GM18520 (cell line): Measurements from ENCODE around the gene ADPGK.

ENCODE experiments used
- ATAC-seq: cut with Tn5 transposase; IDR thresholded peaks from one replicate; pipeline ENCODE4 v1.9.1; 2021; ENCODE audit not compliant: unreplicated experiment

Gene ADPGK

DNA sequence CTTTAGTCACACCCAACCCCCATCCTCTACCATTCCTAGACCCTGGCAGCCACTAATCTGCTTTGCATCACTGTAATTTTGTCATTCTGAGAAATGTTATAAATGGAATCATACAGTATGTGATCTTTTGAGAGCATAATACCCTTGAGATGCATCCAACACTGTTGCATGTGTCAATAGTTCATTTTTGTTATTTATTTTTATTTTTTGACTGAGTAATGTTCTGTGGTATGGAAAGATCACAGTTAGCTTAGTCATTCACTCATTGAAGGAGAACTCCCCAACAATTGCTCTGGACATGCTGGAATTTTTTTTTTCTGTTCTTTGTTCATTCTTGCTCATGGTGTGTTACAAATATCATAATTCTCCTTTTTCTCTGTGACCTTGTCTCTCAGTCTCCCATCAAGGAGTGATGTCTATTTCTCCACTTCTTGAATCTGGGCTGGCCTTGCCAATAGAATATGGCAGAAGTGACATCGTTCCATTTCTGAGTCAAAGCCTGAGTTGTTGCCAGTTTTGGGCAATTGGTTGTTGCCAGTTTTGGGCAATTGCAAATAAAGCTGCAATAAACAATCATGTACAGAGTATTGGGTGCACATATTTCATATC is 6.8 kb upstream of the ADPGK start:
- ATAC-seq: no peak

GRCh38 chr15:72787526-72787925 is 4.0 kb upstream of the ADPGK start:
- no peak for ATAC-seq

DNA sequence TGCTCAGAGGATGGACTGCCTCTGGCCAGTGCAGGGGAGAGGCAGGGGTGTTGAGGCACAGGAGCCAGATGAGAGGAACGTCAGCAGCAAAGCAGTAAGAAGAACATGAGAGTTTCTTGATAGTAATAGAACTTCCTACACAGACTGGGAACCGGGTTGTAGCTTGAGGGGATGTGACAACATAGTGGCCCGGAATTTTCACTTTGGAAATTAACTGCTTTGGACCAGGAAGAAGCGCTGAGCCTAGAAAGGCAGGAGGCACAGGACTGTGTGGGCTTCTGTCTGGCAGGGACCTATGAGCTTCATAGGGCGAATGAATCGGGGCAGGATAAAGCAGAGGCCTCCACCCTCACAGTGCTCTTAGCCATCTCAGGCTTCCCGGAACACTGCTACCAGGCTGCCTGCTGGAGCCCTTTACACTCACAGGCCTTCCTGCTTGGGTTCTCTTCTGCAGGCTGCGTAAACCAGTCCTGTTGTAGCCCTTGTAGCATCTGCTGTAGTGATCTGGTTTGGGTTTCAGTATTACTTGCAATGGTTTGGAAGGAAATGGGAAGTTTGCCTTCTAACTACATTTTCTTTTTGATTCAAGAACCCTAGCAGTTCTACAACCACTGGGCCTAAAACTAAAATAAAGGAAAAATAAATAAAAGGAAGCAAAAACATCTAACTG is 3.3 kb upstream of the ADPGK start:
- no peak for ATAC-seq

GRCh38 chr15:72786242-72786641 is 2.7 kb upstream of the ADPGK start:
- no peak for ATAC-seq

DNA sequence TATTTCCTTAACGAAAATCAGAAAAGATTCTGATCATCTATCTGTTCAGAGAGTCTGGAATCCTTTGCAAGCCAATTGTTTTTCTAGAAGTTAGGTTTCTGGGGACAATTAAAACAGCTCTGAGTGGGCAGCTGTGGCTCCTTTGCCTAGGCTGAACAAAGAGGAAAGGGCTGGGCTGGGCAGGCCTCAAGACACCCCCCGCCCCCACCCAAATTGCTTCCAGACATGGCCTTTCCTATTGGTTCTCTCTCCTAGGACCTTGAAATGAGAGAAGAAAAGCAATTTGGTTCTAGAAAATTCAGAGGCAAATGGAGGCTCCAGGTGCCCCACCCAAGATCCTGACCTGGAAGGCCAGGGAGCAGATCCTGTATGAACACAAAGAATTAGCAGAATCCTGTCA is 2.3 kb upstream of the ADPGK start:
- ATAC-seq: no peak

DNA sequence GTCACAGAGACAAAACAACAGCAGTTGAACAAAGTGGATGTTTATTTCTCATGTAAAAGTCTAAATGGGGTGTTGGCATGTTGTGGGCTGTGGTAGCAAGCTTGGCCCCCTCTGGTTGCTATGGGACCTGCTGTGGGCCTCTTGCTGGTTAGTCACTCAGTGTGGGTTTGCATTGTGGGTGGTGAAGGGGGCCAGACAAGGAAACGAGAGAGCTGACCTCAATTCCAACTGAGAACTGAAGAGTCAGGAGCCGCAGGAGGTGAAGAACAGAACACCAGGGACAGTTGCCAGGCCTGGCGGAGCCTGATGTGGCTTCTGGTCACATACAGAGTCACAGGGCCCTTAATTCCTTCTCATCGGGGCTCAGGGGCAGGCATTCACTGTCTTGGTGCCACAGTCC is 1.9 kb upstream of the ADPGK start:
- no peak for ATAC-seq

- ATAC-seq: no peak
Observed at GRCh38 chr15:72784456-72784876, 908 bp upstream of the ADPGK start.

DNA sequence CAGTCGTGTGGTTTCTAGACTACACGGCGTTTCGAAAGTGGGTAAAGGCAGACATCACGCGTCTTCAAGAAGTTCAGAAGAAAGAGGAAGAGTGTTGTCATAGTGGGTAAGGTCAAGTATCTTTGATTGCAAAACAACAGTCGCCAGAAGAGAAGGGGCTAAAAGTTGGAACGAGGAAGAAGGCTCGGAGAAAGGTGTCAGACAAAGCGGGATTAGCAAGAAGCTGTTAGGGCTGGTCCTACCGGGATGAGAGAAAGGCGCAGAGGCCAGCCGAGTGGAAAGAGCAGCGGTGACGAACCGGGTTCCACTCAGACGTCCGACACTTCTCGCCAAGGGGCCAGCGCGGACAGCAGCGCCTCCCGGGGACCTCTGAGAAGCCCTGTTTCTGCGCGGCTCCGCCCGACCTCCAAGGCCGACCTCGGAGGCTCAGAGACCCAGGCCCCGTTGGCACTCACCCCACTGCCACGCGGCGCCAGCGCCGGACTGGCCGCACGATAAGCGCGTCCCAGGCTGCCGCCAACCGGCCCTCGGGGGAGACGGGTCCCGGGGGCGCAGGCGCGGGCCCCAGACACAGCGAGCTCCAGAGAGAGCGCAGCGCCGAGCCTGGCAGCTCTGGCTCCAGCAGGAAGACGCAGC is 436 bp downstream of the ADPGK start:
- peak; percentile 27 for ATAC-seq

DNA sequence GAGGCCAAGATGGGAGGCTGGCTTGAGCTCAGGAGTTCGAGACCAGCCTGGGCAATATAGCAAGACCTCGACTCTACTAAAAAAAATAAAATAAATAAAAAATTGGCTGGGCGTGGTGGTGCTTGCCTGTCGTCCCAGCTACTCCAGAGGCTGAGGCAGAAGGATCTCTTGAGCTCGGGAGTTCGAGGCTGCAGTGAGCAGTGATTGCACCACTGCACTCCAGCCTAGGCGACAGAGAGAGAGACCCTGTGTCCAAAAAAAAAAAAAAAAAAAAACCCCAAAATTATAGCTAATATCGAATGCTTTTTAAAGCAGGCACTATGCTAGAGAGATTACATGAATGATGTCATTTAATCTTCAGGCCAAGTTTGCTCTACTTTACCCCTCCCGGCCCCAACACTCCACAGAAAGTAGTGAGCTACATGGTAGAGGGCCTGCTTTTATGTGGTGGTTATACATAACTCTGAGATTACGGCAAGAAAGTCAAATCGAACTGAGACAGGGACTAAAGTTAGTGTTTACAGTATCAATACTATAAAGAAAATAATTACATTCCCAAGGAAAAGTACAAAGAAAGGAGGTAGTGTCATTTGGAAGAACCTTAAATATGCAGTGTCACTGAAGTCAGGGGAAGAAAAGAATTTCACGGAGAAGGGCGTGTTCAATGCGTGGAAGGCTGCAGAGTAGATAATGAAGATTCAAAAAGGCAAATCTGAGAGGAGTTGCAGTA is 1.1 kb downstream of the ADPGK start:
- no peak for ATAC-seq

- no peak for ATAC-seq
Observed at GRCh38 chr15:72781631-72782030, 1.9 kb downstream of the ADPGK start.

- ATAC-seq: no peak
Observed at GRCh38 chr15:72778796-72779195, 4.8 kb downstream of the ADPGK start.

DNA sequence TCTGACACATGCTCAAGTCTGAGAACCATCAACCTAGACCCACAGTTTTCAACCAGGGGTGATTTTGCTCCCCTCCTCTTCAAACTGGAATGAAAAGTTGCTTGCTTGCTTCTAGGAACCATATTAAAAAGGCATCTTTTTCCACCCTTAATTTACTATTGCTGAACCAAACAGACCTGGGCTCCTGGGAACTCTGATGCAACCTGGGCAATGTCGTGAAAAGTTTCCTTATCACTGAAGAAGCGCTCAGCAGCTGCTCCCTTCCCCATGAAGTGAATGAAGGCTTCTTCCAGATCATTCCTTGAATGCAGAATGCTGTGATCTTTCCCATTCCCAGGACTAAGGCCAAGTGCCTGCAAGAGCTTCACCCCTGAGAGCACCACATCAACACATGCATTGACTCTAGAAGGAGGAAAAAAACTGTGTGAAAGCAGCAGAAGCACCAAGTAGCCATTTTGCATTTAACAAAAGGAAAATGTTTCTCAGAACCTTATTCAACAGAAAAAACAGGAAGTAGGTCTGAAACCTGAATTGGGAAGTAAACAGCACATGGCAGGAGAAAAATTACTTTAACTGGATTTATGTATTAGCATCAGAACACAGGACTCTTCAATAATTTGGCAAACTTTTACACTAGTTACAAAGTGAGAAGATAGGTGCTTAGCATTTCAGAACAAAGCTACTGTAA is 8.7 kb downstream of the ADPGK start:
- no peak for ATAC-seq

DNA sequence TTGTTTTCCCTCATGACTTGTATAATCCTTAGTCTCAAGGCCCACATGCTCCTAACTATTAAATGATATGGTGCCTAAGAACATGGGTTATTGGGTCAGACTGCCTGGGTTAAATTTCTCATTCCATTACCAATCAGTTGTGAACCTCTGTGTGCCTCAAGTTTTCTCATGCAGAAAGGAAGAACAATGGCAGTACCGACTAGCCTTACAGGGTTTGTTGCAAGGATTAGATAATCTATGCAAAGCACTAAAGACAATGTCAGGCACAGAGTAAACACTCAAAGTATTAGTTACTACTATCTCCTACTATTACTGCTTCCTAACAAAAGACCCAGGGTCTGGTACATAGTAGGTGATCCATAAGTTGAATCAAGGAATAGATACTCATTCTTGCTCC is 12.2 kb downstream of the ADPGK start:
- ATAC-seq: no peak

DNA sequence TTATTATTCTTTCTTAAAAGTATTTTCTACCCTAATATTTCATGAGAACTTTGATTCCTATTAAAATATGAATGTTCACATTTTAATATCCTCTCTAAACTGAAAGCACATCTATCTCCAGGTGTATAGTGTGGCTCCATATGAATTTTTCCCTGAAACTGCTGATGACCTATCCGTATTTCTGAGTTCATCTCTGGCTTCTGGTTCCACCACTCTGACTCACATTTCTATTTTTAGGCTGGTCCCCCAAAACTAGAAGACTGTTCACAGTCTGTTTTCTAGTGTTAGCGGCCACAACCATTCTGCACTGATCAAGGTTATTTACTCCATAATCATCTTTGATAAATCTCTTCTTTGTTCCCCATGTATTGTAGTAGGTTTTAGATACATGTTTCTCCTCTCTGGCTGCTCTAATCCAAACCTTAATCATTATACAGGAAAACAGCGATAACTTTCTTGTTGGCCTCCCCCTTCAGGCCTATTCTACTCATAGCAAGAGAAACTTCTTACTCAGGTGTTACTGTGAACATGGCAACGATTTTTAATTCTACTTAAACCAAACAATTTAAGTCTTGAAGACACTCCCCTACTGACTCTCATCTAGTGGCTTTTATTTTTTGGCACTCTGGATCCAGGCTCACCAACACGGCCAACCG is 12.8 kb downstream of the ADPGK start:
- no peak for ATAC-seq

DNA sequence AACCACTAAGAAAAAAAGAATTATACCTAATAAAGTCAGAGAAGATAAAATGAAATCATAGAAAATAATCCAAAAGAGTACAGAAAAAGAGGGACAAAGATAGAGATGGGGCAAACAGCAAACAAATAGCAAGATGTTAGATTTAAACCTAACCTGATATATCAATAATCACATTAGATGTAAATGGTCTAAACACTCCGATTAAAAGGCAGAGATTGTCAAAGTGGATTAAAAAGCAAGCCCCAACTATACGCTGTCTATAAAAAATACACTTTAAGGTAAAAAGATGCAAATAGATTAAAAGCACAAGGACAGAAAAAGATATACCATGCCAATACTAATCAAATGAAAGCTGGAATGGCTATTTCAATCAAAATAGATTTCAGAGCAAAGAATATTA is 16.8 kb downstream of the ADPGK start:
- no peak for ATAC-seq

- no peak for ATAC-seq
Observed at GRCh38 chr15:72766025-72766424, 17.5 kb downstream of the ADPGK start.

DNA sequence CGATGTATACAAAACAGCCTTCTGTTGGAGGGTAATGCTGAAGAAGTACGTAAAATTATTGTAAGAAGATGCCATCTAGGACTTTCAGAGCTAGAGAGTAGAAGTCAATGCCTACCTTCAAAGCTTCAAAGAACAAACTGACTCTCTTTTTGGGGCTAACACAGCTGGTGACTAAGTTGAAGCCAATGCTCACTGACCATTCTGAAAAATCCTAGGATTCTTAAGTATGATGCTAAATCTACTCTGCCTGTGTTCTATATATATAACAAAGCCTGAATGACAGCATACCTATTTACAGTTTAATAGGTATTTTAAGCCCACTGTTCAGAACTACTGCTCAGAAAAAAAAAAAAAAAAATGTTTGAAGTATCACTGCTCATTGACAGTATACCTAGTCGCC is 18.9 kb downstream of the ADPGK start:
- ATAC-seq: no peak

- ATAC-seq: no peak
Observed at GRCh38 chr15:72760590-72761260, 22.8 kb downstream of the ADPGK start.

DNA sequence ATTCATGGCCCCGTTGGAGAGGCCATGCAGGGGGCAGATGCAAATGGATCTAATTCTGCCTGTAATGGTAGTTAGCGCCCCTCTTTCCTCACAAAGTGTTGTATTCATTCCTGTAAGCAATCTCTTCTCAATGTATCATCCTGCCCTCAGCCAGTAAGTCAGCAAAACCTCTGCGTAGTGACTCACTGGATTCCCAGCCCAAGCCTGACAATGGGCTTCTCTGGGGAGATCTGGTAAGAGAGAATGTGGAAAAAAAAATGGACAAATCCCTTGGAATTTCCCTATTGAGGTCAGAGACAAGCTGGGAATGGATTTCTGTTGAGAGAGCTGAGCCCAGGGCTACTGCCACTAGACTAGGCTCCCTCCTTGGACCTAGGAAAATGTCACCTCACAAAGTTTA is 25.4 kb downstream of the ADPGK start:
- no peak for ATAC-seq

DNA sequence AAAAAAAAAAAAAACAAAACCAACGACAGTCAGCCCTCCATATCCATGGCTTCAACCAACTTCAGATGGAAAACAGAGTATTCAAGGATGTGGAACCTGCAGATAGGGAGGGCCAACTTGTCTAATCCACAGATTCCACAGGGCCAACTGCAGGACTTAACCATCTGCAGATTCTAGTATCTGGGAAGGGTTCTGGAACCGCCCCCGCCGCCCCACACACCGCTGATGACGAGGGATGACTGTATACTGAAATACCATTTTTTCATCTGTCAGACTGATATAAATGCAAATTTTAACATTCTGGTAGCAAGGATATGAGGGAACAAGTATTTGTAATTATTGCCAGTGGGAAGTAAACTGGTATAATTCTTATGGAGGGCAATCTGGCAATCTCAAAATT is 29.5 kb downstream of the ADPGK start:
- ATAC-seq: no peak
